Natural killer cell (primary cell): Measurements from ENCODE around the gene SMC1A. TPM values are rescaled to one million over a fixed set of nuclear protein-coding genes. Genes with fewer than 3 reads are reported as not detected.

Experiments
- ATAC-seq, 3 donors: fragments of 150-1000 bp in 2 of 3; fragments of 200-7000 bp in 1 of 3; cut with Tn5 transposase; 1 replicate in 1 of 3; 2 replicates in 2 of 3; pipeline ENCODE4 v1.10.0; 2021; ENCODE audit warnings: mild to moderate bottlenecking in 2 of 3, moderate library complexity in 2 of 3
- DNase-seq, 2 donors: peaks; one replicate each; pipeline versions ENCODE4 v3.0.0 to v3.0.0-alpha.2; 2013 to 2021; ENCODE audit warnings: mixed read lengths in 1 of 2
- H3K27ac ChIP-seq: one replicate; pipeline ENCODE4 v1.5.1; 2013; ENCODE audit warnings: mild to moderate bottlenecking, low read length
- H3K27me3 ChIP-seq: one replicate; pipeline ENCODE4 v1.6.1; 2013; ENCODE audit warnings: low read length; ENCODE audit not compliant: control insufficient read depth, insufficient read depth
- H3K36me3 ChIP-seq: one replicate; pipeline ENCODE4 v1.6.1; 2013; ENCODE audit warnings: low read length; ENCODE audit not compliant: control insufficient read depth, insufficient read depth
- H3K4me1 ChIP-seq: one replicate; pipeline ENCODE4 v1.6.1; 2013; ENCODE audit warnings: low read length; ENCODE audit not compliant: control insufficient read depth, insufficient read depth
- H3K4me3 ChIP-seq: one replicate; pipeline ENCODE4 v1.5.1; 2013; ENCODE audit warnings: low read length
- H3K9me3 ChIP-seq: one replicate; pipeline ENCODE4 v1.6.1; 2013; ENCODE audit warnings: low read length; ENCODE audit not compliant: control insufficient read depth, insufficient read depth
- H3K27ac Mint-ChIP-seq, 2 donors: one replicate each; pipeline ENCODE4 v1.8.0; 2022; ENCODE audit warnings: mild to moderate bottlenecking in 2 of 2, mixed read lengths in 2 of 2, moderate library complexity in 1 of 2
- H3K27me3 Mint-ChIP-seq, 2 donors: one replicate each; pipeline ENCODE4 v1.8.0; 2022; ENCODE audit warnings: low read depth in 2 of 2, mixed read lengths in 2 of 2
- H3K36me3 Mint-ChIP-seq: one replicate; pipeline ENCODE4 v1.8.0; 2022; ENCODE audit warnings: mixed read lengths
- H3K4me1 Mint-ChIP-seq, 2 donors: one replicate each; pipeline ENCODE4 v1.8.0; 2022; ENCODE audit warnings: mixed read lengths in 2 of 2
- H3K4me3 Mint-ChIP-seq: one replicate; pipeline ENCODE4 v1.8.0; 2022; ENCODE audit warnings: mild to moderate bottlenecking, moderate library complexity, mixed read lengths
- H3K9me3 Mint-ChIP-seq, 2 donors: one replicate each; pipeline ENCODE4 v1.8.0; 2022; ENCODE audit warnings: mixed read lengths in 2 of 2
- CTCF ChIP-seq: fragments of 200-600 bp; IDR thresholded peaks from one replicate; pipeline ENCODE4 v1.8.0; 2022; ENCODE audit warnings: antibody characterized with exemption
- WGBS: methylation state at CpG from one replicate; pipeline ENCODE4 v1.1.7; 2013; ENCODE audit warnings: missing lambda C conversion rate; ENCODE audit not compliant: insufficient coverage; 5-methylcytosine and 5-hydroxymethylcytosine counted together
- intact Hi-C: fragments of 100-400 bp; cut with micrococcal nuclease; formaldehyde crosslinking; loops from one replicate; pipeline ENCODE4 v1.14.2; 2022
- total RNA-seq, 4 donors: library from RNA; stranded (reverse); fragments of 120-200 nt in 1 of 4; gene quantifications; one replicate each; pipeline versions ENCODE4 v1.2.3 to v1.2.4, GENCODE V29; 2013 to 2022

SMC1A gene
- total RNA-seq, 3 donors from 2014 or later (not counting 1 experiment from before 2014, with no cell fraction given): 54.2 to 96.3 (median 60.4) TPM

GRCh38 chrX:53456254-53456653 lies 33.8 kb upstream of the SMC1A start:
- Histone ChIP-seq H3K4me3 (no peak overlapping the region), H3K27me3 (no peaks in the 10 kb centered on the region), H3K27ac (no peak overlapping the region), H3K9me3 (no peaks in the 10 kb centered on the region), H3K36me3 (no peaks in the 10 kb centered on the region), H3K4me1 (no peaks in the 10 kb centered on the region)
- Mint-ChIP-seq H3K36me3 (no peaks in the 10 kb centered on the region), H3K27ac (no peak overlapping the region), H3K4me3 (no peak overlapping the region), H3K27me3 (peaks cover 10 to 26% of the 10 kb centered on the region in 2 donors), H3K4me1 (no peaks in the 10 kb centered on the region), H3K9me3 (no peaks in the 10 kb centered on the region)
- ATAC-seq (no peak), DNase-seq (no peak)
- WGBS: 57% methylated on average over 3 of the region's 3 CpGs
- intact Hi-C loops: no loop called here
- no peak for TF ChIP-seq CTCF

- ATAC-seq (no peak), DNase-seq (no peak)
- Histone ChIP-seq H3K27me3 (no peaks in the 10 kb centered on the region), H3K9me3 (no peaks in the 10 kb centered on the region), H3K27ac (no peak overlapping the region), H3K4me3 (no peak overlapping the region), H3K4me1 (no peaks in the 10 kb centered on the region), H3K36me3 (no peaks in the 10 kb centered on the region)
- peaks cover 5 to 23% of the 10 kb centered on the region in 2 donors for H3K27me3 Mint-ChIP-seq
- H3K4me3 Mint-ChIP-seq: no peak overlapping the region
- H3K36me3 Mint-ChIP-seq: no peaks in the 10 kb centered on the region
- TF ChIP-seq CTCF: no peak
- intact Hi-C loops: no loop called here
- H3K4me1 Mint-ChIP-seq: no peaks in the 10 kb centered on the region
- H3K9me3 Mint-ChIP-seq: no peaks in the 10 kb centered on the region
- H3K27ac Mint-ChIP-seq: no peak overlapping the region
Observed at GRCh38 chrX:53452812-53453211, 30.4 kb upstream of the SMC1A start.

DNA sequence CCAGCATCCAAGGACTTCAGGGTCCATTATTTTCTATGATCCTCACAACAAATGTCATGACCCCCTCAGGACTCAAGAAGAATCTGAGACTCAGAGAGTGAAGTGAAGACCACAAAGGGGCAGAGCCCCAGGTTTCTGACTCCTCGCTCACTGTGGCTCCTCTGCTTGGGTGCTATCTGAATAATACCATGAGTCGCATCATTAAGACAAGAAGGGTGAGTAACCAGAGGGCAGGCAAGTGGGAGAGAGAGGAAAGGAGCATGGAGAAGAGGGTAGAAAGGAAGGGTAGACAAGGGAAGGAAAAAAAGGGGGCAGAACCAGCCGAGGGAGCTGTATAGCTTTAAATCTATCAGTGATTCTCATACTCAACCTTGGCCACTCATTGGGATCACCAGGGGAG lies 27.2 kb upstream of the SMC1A start:
- H3K27ac ChIP-seq: no peak overlapping the region
- no peaks in the 10 kb centered on the region for H3K4me1 ChIP-seq
- Mint-ChIP-seq H3K36me3 (no peaks in the 10 kb centered on the region), H3K4me1 (no peaks in the 10 kb centered on the region), H3K27me3 (peaks cover 2 to 13% of the 10 kb centered on the region in 2 donors), H3K27ac (no peak overlapping the region), H3K9me3 (no peaks in the 10 kb centered on the region), H3K4me3 (no peak overlapping the region)
- H3K36me3 ChIP-seq: no peaks in the 10 kb centered on the region
- H3K9me3 ChIP-seq: no peaks in the 10 kb centered on the region
- no peak overlapping the region for H3K4me3 ChIP-seq
- ATAC-seq (no peak), DNase-seq (no peak)
- TF ChIP-seq CTCF: no peak
- no peaks in the 10 kb centered on the region for H3K27me3 ChIP-seq
- WGBS: 75% methylated on average over 1 of the region's 3 CpGs
- intact Hi-C loops: no loop called here

DNA sequence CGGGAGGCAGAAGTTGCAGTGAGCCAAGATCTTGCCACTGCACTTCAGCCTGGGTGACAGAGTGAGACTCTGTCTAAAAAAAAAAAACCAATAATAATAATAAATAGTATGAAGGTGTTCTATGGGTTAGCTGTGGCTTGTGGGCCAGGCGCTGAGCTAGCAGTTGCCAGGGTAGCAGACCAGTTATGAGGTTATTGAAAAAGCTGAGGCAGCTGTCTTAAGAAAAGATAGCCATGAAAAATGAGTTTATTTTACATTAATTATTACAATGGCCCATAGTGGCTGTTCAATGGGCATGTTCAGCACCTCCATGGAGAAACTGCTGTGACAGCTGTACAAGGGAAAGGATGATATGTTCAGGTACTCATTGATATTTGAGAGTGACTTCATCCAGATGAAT lies 25.0 kb upstream of the SMC1A start:
- H3K9me3 ChIP-seq: no peaks in the 10 kb centered on the region
- WGBS: no CpG with 5 or more reads among the region's 2 CpGs
- intact Hi-C loops: no loop called here
- no peak overlapping the region for H3K27ac Mint-ChIP-seq
- no peaks in the 10 kb centered on the region for H3K4me1 Mint-ChIP-seq
- DNase-seq (no peak), ATAC-seq (no peak)
- H3K4me3 ChIP-seq: no peak overlapping the region
- no peak for TF ChIP-seq CTCF
- no peak overlapping the region for H3K27ac ChIP-seq
- H3K36me3 Mint-ChIP-seq: no peaks in the 10 kb centered on the region
- H3K9me3 Mint-ChIP-seq: no peaks in the 10 kb centered on the region
- H3K36me3 ChIP-seq: no peaks in the 10 kb centered on the region
- H3K4me1 ChIP-seq: no peaks in the 10 kb centered on the region
- no peaks in the 10 kb centered on the region for H3K27me3 ChIP-seq
- peaks cover 2 to 13% of the 10 kb centered on the region in 2 donors for H3K27me3 Mint-ChIP-seq
- no peak overlapping the region for H3K4me3 Mint-ChIP-seq
